Stomach (tissue), 4 donors: ENCODE data around the gene PITPNC1.

Experiments
- CTCF ChIP-seq, 7 experiments: fragments of 450-650 bp in 4 of 7; fragments of 200-600 bp in 3 of 7; sonication (generic) in 3 of 7; IDR thresholded peaks; one replicate each; pipeline ENCODE4 v1.5.1; 2016 to 2019; ENCODE audit warnings: antibody characterized with exemption in 7 of 7, control low read depth in 2 of 7, mild to moderate bottlenecking in 1 of 7
- EP300 ChIP-seq: sonication (generic); formaldehyde crosslinking; IDR thresholded peaks from one replicate; pipeline ENCODE4 v1.6.1; 2017; ENCODE audit warnings: antibody characterized with exemption

GRCh38 chr17:67461876-67462275 lies 84.8 kb downstream of the PITPNC1 start:
- TF ChIP-seq CTCF (IDR thresholded peaks at IDR 0.05) (no peak), EP300 (no peak)
